Gastrocnemius medialis (tissue), 4 donors: Measurements from ENCODE around the gene ACOX2. TPM values are rescaled to one million over a fixed set of nuclear protein-coding genes. Genes with fewer than 3 reads are reported as not detected.

Experiments
- ATAC-seq, 2 donors: fragments of 150-250 bp; one replicate each; pipeline ENCODE4 v1.9.1; 2016
- DNase-seq, 2 donors: peaks; one replicate each; pipeline ENCODE4 v3.0.0-alpha.2; 2019
- H3K27ac ChIP-seq, 4 donors: fragments of 200-600 bp; sonication (generic); 1 replicate in 1 of 4; 2 replicates in 3 of 4; pipeline ENCODE4 v1.5.1; 2016 to 2018; ENCODE audit warnings: mild to moderate bottlenecking in 2 of 4, moderate library complexity in 1 of 4
- H3K27me3 ChIP-seq, 3 donors: fragments of 200-600 bp; sonication (generic) in 2 of 3; 1 replicate in 1 of 3; 2 replicates in 2 of 3; pipeline versions ENCODE4 v1.5.1 to v1.6.0; 2016 to 2019; ENCODE audit warnings: mild to moderate bottlenecking in 1 of 3, moderate library complexity in 1 of 3
- H3K36me3 ChIP-seq, 2 donors: fragments of 200-600 bp; sonication (generic) in 1 of 2; one replicate each; pipeline ENCODE4 v1.5.1; 2017 to 2018
- H3K4me1 ChIP-seq, 2 donors: fragments of 200-600 bp; sonication (generic) in 1 of 2; one replicate each; pipeline ENCODE4 v1.5.1; 2016 to 2017; ENCODE audit warnings: mild to moderate bottlenecking in 2 of 2
- H3K4me3 ChIP-seq, 4 donors: fragments of 200-600 bp; sonication (generic) in 3 of 4; 1 replicate in 1 of 4; 2 replicates in 3 of 4; pipeline ENCODE4 v1.5.1; 2016 to 2019; ENCODE audit warnings: mild to moderate bottlenecking in 2 of 4
- H3K9me3 ChIP-seq, 3 donors: fragments of 200-600 bp; sonication (generic) in 2 of 3; 1 replicate in 1 of 3; 2 replicates in 2 of 3; pipeline ENCODE4 v1.5.1; 2016 to 2019
- POLR2A ChIP-seq, 2 donors: fragments of 450-650 bp; IDR thresholded peaks; one replicate each; pipeline ENCODE4 v1.6.1; 2017; ENCODE audit warnings: antibody characterized with exemption in 2 of 2, mild to moderate bottlenecking in 2 of 2, moderate library complexity in 2 of 2
- in situ Hi-C, 4 donors: fragments of 200-750 bp; cut with MboI; loops; one replicate each; pipeline versions ENCODE4 v1.15.0 to v1.8.0; 2017; ENCODE audit warnings: low sequenced_read_pairs in 4 of 4
- intact Hi-C: fragments of 100-400 bp; cut with DNase I; formaldehyde crosslinking; loops from one replicate; pipeline ENCODE4 v1.15.1; 2023; ENCODE audit warnings: low total_unique reads
- total RNA-seq, 4 donors: library from RNA; depleted of rRNA; stranded (reverse); fragments of >200 nt; gene quantifications; one replicate each; pipeline versions ENCODE4 v1.1.0 to v1.2.3, GENCODE V29; 2016
- TF ChIP-seq, protein P1 (sequence below), 5 experiments: fragments of 450-650 bp in 3 of 5; fragments of 200-600 bp in 2 of 5; sonication (generic) in 2 of 5; IDR thresholded peaks in 4 of 5; conservative IDR thresholded peaks in 1 of 5; 1 replicate in 4 of 5; 2 replicates in 1 of 5; pipeline ENCODE4 v1.5.1; 2016 to 2019; ENCODE audit warnings: antibody characterized with exemption in 5 of 5, mild to moderate bottlenecking in 3 of 5, moderate library complexity in 3 of 5

Gene ACOX2
- total RNA-seq, 4 donors from 2014 or later, result 1.6 to 10.4 (median 5.7) TPM

DNA sequence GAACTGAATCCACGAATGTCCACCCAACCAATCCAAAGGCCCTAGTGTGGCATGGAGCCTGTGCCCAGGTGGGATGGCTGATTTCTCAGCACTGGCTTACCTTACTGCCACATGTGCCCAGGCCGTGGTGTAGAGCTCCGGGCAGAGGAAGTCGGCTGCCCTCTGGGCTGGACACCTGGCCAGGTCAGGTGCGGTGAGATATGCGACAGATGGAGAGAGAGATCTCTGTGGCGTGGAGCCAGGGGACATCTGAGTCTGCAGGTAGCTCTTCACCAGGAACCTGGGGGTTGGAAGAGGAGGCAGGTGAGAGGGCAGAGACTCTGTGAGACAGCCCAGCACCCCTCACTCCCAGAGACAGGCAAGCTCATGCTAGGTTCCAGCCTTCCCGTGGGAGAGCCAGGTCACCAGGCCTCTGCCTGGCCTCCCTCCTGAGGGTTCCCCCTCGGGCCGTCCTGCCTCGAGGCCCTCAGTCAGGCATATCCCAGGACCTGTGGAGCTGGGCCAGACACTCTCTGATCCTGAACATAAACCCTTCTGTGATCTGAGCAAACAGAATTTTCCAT, 12.6 kb downstream of the ACOX2 start:
- in situ Hi-C loops (no loop called here), intact Hi-C loops (no loop called here)
- no peak overlapping the region for H3K4me3 ChIP-seq
- TF ChIP-seq, protein P1, sequence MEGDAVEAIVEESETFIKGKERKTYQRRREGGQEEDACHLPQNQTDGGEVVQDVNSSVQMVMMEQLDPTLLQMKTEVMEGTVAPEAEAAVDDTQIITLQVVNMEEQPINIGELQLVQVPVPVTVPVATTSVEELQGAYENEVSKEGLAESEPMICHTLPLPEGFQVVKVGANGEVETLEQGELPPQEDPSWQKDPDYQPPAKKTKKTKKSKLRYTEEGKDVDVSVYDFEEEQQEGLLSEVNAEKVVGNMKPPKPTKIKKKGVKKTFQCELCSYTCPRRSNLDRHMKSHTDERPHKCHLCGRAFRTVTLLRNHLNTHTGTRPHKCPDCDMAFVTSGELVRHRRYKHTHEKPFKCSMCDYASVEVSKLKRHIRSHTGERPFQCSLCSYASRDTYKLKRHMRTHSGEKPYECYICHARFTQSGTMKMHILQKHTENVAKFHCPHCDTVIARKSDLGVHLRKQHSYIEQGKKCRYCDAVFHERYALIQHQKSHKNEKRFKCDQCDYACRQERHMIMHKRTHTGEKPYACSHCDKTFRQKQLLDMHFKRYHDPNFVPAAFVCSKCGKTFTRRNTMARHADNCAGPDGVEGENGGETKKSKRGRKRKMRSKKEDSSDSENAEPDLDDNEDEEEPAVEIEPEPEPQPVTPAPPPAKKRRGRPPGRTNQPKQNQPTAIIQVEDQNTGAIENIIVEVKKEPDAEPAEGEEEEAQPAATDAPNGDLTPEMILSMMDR (IDR thresholded peaks at IDR 0.05 in 4 of 5, conservative IDR thresholded peaks at IDR 0.05 in 1 of 5), result no peak
- TF ChIP-seq POLR2A (IDR thresholded peaks at IDR 0.05), result no peak
- H3K36me3 ChIP-seq, result peaks cover 0 to 14% of the 10 kb centered on the region in 2 donors
- H3K27me3 ChIP-seq, result no peaks in the 10 kb centered on the region
- DNase-seq (no peak), ATAC-seq (no peak)
- no peaks in the 10 kb centered on the region for H3K9me3 ChIP-seq
- no peaks in the 10 kb centered on the region for H3K4me1 ChIP-seq
- no peak overlapping the region for H3K27ac ChIP-seq

DNA sequence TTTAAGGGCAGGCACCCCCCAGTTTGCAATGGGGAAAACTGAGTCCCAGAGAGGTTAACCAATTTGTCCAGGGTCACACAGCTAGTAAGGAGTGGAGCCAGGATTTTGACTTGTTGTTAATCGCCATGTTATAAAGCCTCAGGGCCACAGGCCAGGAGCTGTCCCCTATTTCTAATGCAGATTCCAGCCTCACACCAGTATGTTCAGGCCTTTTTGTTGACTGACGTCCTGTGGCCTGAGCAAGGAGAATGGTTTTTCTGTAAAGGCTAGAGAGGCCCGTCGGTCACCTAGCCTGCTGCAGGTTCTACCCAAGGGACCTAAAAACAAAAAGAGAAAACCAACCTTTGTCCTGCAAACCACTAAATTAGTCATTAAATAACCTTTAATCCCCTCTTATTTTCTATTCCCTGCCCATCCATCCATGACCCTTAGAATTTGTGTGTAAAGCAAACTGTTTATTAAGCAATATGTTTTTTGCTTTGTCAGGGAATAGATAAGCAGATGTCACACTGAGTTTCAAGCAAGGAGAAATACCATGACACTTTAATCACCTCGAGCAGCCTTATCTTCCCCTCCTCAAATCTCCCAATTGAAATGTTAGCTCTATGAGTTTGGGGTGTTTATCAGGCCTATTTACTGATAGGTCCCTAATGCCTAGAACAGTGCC, 14.1 kb downstream of the ACOX2 start:
- in situ Hi-C loops (no loop called here), intact Hi-C loops (no loop called here)
- no peak overlapping the region for H3K4me3 ChIP-seq
- H3K36me3 ChIP-seq, result peaks cover 0 to 16% of the 10 kb centered on the region in 2 donors
- no peak for ATAC-seq
- no peaks in the 10 kb centered on the region for H3K9me3 ChIP-seq
- H3K27ac ChIP-seq, result no peak overlapping the region
- DNase-seq, result no peak
- no peaks in the 10 kb centered on the region for H3K27me3 ChIP-seq
- no peaks in the 10 kb centered on the region for H3K4me1 ChIP-seq
- no peak for TF ChIP-seq POLR2A (IDR thresholded peaks at IDR 0.05)
- TF ChIP-seq, protein P1 (IDR thresholded peaks at IDR 0.05 in 4 of 5, conservative IDR thresholded peaks at IDR 0.05 in 1 of 5), result no peak

DNA sequence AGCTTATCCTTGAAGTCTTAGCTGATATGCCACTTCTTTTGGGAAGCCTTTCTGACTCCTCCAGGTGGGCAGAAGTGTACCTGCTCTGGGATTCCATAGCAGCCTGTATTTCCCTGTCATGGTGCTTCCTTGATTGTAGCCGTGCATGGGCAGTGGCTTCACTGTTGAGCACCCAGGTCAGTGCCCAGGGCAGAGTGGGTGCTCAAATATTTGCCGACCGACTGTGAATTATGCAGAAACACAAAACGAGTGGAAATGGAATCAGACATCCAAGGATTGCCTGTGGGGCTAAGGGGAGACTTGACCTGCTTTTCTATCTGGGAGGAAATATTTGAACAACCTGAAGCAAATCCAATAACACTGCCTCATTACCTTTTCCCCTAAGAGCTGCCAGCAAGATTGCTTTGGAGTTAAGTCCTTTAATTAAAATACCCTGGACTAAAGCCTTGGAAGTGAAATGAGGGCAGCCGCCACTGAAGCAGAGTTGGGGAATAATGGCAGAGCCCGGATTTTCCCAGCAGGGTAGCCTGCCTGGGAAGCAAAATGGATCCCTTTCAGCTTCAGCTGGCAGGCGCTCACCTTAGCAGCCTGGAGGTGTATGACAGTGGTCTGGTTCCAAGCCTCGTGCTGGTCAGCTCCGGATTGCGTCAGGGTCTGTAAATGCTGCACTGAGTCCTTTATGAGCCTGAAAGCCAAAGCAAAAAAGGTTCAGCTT, 14.9 kb downstream of the ACOX2 start:
- intact Hi-C loops (no loop called here), in situ Hi-C loops (no loop called here)
- Histone ChIP-seq H3K27me3 (no peaks in the 10 kb centered on the region), H3K4me1 (no peaks in the 10 kb centered on the region), H3K27ac (no peak overlapping the region), H3K9me3 (no peaks in the 10 kb centered on the region), H3K4me3 (no peak overlapping the region), H3K36me3 (peaks cover 0 to 16% of the 10 kb centered on the region in 2 donors)
- TF ChIP-seq POLR2A (IDR thresholded peaks at IDR 0.05), result no peak
- TF ChIP-seq, protein P1 (IDR thresholded peaks at IDR 0.05 in 4 of 5, conservative IDR thresholded peaks at IDR 0.05 in 1 of 5), result no peak
- ATAC-seq, result peak; percentile 41 to 75
- DNase-seq, result peak in 1 of 2 donors; percentile 36

DNA sequence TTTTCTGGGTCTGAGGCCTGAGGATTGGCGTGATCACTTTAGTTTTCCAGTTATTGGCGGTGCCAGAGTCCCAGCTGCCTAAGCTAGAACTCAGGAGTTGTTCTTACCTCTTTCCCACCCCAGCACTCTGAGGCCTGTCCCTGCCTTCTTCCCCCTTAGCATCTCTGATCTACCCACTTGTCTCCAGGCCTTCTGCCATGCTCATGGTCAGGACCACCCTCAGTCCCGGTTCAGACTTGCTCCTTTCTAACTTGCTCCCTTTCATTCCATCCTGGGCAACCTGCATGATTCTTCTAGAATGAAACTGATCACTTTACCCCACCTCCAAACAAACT, 15.7 kb downstream of the ACOX2 start:
- H3K9me3 ChIP-seq, result no peaks in the 10 kb centered on the region
- H3K27me3 ChIP-seq, result no peaks in the 10 kb centered on the region
- no peaks in the 10 kb centered on the region for H3K4me1 ChIP-seq
- in situ Hi-C loops, result no loop called here
- no peak overlapping the region for H3K4me3 ChIP-seq
- intact Hi-C loops, result no loop called here
- no peak for TF ChIP-seq POLR2A (IDR thresholded peaks at IDR 0.05)
- TF ChIP-seq, protein P1 (IDR thresholded peaks at IDR 0.05 in 4 of 5, conservative IDR thresholded peaks at IDR 0.05 in 1 of 5), result no peak
- no peak for ATAC-seq
- no peak for DNase-seq
- H3K27ac ChIP-seq, result no peak overlapping the region
- H3K36me3 ChIP-seq, result peaks cover 0 to 16% of the 10 kb centered on the region in 2 donors
